Omental fat pad (tissue), 4 donors: ENCODE data around the gene SYNDIG1. TPM values are rescaled to one million over a fixed set of nuclear protein-coding genes. Genes with fewer than 3 reads are reported as not detected.

Experiments
- ATAC-seq: fragments of 150-250 bp; one replicate; pipeline ENCODE4 v1.9.1; 2016; ENCODE audit warnings: mild to moderate bottlenecking, moderate library complexity; ENCODE audit not compliant: low FRiP score
- DNase-seq: peaks from one replicate; pipeline ENCODE4 v3.0.0-alpha.2; 2019; ENCODE audit warnings: low spot score
- CTCF ChIP-seq, 3 donors: fragments of 450-650 bp; IDR thresholded peaks; one replicate each; pipeline ENCODE4 v1.5.1; 2016 to 2017; ENCODE audit warnings: antibody characterized with exemption in 3 of 3, mild to moderate bottlenecking in 3 of 3, moderate library complexity in 2 of 3
- total RNA-seq, 4 donors: library from RNA; depleted of rRNA; stranded (reverse); fragments of >200 nt; gene quantifications; one replicate each; pipeline ENCODE4 v1.1.0, GENCODE V29; 2016

The SYNDIG1 gene
- total RNA-seq, 4 donors from 2014 or later: 0.19 to 0.24 TPM; not detected in 2

DNA sequence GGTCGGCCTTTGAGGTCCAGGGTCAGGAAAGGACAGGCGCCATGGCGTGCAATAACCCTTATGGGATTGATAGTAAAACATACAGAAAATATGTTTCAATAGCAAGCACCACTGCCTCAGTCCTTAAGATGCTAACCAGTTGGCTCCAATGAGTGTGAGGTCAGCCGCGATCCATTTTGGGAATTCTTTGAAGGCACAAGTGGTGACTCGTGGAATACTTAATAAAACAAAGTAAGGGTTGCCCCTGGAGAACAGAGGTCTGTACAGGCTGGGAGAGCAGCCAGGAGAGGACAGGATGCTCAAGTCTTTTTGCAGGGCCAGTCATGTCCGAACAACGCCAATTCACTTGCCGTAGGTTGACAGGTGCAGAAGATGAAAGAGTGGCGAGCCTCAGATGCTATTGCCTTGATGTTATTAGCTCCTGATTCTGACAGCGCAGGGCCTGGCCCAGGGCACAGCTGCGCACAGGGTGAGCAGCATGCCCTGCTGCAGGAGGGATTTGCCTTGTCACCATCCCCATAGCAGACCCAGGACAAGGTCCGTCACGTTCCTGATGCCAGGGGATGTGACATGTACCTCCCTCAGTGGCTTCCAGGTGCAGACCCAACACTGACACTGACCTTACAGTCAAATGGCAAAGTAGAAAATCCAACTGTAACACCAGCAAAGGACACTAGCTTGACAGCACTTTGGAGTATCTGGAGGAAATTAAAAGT, 21.8 kb downstream of the SYNDIG1 start:
- no peak for TF ChIP-seq CTCF (IDR thresholded peaks at IDR 0.05)
- ATAC-seq (no peak), DNase-seq (no peak)

DNA sequence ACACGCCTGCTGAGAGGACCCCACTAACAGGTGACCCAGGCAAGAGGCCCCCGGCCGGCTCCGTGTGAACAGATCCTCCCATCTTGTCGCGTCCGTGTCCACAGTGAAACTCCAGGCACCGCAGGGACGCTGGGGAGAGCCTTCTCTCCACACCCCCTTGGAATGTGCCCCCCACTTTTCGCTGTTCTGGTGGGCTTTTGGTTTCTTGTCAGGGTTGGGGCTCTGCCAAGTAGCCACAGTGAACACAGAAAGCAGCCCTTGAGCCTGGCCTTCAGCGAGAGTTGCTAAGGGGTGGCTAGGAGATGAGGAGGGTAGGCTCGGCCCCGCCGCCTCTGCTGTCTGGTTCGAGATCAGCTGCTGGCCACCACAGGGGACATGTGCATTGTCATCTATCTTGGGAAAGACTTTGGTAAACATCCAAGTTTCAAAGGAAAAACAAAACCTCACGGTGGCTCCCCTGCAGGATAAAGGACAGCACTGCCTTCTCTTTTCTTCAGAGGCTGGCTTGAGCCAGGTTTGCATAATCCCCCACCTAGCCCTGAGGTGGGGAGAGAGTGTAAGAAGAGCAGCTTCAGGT, 22.7 kb downstream of the SYNDIG1 start:
- no peak for DNase-seq
- ATAC-seq: no peak
- TF ChIP-seq CTCF (IDR thresholded peaks at IDR 0.05): no peak

DNA sequence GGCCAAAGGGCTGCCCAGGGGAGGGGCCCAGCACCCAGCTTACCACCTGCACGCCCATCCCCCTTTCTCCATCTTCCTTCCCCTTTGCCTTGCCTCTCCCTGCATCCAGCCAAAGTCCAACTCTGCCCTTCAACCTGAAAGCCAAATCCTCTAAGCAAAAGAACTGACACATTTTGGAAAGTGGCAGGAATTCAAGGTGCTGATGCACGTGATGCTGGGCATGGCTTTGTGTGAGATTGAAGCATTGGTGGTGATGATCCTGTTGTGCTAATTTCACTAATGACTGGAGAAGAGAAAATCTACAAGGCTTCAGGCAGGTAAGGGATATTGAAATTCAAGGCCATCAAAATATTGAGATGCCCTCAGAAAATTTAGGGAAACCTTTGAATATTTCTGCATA, 23.3 kb downstream of the SYNDIG1 start:
- ATAC-seq: no peak
- no peak for DNase-seq
- no peak for TF ChIP-seq CTCF (IDR thresholded peaks at IDR 0.05)

DNA sequence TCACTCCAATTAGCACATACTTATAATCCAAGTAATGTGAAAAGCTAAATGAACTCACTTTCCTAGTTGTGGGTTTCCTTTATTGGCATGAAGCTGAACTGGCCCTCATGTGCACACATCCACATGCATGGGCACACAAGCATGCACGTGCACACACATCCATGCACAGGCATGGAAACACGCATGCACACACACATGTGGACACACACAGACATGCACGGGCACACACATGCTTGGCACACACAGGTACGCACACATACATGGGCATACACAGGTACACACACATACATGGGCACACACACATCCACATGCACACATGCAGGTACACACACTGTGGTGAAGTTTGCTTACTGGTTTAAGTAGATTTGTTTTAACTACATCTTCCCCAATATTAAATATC, 23.8 kb downstream of the SYNDIG1 start:
- TF ChIP-seq CTCF (IDR thresholded peaks at IDR 0.05): no peak
- ATAC-seq: no peak
- no peak for DNase-seq

GRCh38 chr20:24493661-24494459, 24.4 kb downstream of the SYNDIG1 start:
- no peak for DNase-seq
- ATAC-seq: no peak
- no peak for TF ChIP-seq CTCF (IDR thresholded peaks at IDR 0.05)

GRCh38 chr20:24494460-24494920, 25.1 kb downstream of the SYNDIG1 start:
- no peak for TF ChIP-seq CTCF (IDR thresholded peaks at IDR 0.05)
- no peak for DNase-seq
- no peak for ATAC-seq
